RWPE1 (cell line): Measurements from ENCODE around the gene KAT8.

Experiments
- CTCF ChIA-PET: fragments of 350-600 bp; sonication (Branson Sonifier 250); formaldehyde crosslinking; extraction: SDS; loops from one replicate; lab custom pipeline; 2021; lab: Yijun Ruan, JAX
- POLR2A ChIA-PET: fragments of 400-600 bp; formaldehyde crosslinking; extraction: SDS; loops from one replicate; lab custom pipeline; 2020; ENCODE audit warnings: antibody characterized with exemption; ENCODE audit not compliant: low non-redundant PET; lab: Yijun Ruan, JAX
- DNase-seq: peaks from one replicate; pipeline ENCODE4 v3.0.0; 2012; ENCODE audit warnings: low spot score
- H3K27ac ChIP-seq: fragments of 450-650 bp; 2 replicates; pipeline ENCODE4 v1.5.1; 2017
- TF ChIP-seq, protein P1 (sequence below): fragments of 450-650 bp; conservative IDR thresholded peaks from 2 replicates; pipeline ENCODE4 v1.5.1; 2017; ENCODE audit warnings: low read depth, mild to moderate bottlenecking

The KAT8 gene

GRCh38 chr16:31080035-31080629 lies 37.3 kb upstream of the KAT8 start:
- POLR2A ChIA-PET, result no interaction called here
- TF ChIP-seq, protein P1, sequence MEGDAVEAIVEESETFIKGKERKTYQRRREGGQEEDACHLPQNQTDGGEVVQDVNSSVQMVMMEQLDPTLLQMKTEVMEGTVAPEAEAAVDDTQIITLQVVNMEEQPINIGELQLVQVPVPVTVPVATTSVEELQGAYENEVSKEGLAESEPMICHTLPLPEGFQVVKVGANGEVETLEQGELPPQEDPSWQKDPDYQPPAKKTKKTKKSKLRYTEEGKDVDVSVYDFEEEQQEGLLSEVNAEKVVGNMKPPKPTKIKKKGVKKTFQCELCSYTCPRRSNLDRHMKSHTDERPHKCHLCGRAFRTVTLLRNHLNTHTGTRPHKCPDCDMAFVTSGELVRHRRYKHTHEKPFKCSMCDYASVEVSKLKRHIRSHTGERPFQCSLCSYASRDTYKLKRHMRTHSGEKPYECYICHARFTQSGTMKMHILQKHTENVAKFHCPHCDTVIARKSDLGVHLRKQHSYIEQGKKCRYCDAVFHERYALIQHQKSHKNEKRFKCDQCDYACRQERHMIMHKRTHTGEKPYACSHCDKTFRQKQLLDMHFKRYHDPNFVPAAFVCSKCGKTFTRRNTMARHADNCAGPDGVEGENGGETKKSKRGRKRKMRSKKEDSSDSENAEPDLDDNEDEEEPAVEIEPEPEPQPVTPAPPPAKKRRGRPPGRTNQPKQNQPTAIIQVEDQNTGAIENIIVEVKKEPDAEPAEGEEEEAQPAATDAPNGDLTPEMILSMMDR, result no peak
- DNase-seq, result no peak
- CTCF ChIA-PET, result no interaction called here
- peak overlapping the region; percentile 67 for H3K27ac ChIP-seq

DNA sequence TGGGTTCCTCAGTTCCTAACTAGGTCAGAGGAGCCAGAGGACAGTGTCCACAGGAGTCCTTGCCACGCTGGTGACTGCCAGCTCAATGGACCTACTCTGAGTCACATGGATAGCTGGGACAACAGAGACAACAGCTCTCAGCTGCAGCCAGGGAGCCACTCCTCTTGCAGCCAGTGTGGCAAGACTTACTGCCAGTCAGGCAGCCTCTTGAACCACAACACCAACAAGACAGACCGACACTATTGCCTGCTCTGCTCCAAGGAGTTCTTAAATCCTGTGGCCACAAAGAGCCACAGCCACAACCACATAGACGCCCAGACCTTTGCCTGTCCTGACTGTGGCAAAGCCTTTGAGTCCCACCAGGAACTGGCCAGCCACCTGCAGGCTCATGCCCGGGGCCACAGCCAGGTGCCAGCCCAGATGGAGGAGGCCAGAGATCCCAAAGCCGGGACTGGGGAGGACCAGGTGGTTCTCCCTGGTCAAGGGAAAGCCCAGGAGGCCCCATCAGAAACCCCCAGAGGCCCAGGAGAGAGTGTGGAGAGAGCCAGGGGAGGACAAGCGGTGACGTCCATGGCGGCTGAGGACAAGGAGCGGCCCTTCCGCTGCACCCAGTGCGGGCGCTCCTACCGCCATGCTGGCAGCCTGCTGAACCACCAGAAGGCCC lies 36.6 kb upstream of the KAT8 start:
- peak overlapping the region; percentile 67 for H3K27ac ChIP-seq
- no peak for DNase-seq
- TF ChIP-seq, protein P1, result no peak
- ChIA-PET POLR2A (no interaction called here), CTCF (interaction anchor here (0.5 to 0.6 kb wide), 3 partner anchors 52 to 119 kb away, joined by 3 to 6 read pairs (median 5); no protein-coding TSS in a partner anchor)

GRCh38 chr16:31081428-31082351 lies 35.8 kb upstream of the KAT8 start:
- DNase-seq, result no peak
- ChIA-PET CTCF (interaction anchor here (0.6 kb wide), 1 partner anchor 96 kb away, joined by 5 read pairs; no protein-coding TSS in a partner anchor), POLR2A (interaction anchor here (0.6 kb wide), 1 partner anchor 12 kb away, joined by 5 read pairs; no protein-coding TSS in a partner anchor)
- TF ChIP-seq, protein P1, result no peak
- peak overlapping the region; percentile 67 for H3K27ac ChIP-seq

- TF ChIP-seq, protein P1, result no peak
- no peak for DNase-seq
- ChIA-PET CTCF (no interaction called here), POLR2A (no interaction called here)
- H3K27ac ChIP-seq, result peak overlapping the region; percentile 67
These were observed 35.0 kb upstream of the KAT8 start for GRCh38 chr16:31082368-31083045.

DNA sequence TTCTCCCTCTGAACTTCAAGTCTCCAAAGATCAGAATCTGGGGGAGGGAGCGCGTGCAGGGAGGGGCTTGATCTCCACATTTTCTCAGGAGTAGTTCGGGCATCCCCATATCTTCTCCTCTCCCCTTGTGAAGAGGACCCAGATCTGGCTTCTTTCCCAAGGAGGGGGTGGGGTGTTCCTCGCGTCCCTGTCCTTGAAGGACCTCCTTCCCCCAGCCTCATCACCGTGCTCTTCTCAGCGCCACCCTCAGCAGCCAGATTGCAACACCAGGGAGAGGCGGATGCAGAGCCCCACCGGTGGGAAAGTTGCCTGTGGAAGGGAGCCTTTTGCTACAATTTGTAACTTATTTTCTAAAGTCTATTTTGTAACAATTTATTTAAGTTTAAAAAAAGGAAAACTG lies 34.4 kb upstream of the KAT8 start:
- CTCF ChIA-PET, result interaction anchor here (0.8 kb wide), 2 partner anchors 97 to 100 kb away, joined by 3 read pairs; no protein-coding TSS in a partner anchor
- TF ChIP-seq, protein P1, result no peak
- POLR2A ChIA-PET, result no interaction called here
- H3K27ac ChIP-seq, result peak overlapping the region; percentile 67
- no peak for DNase-seq
